Islet of Langerhans (tissue), 1 donor: Measurements from ENCODE around the gene SGSM1.
"Not testable (repeated sequence)": the region's sequence is repeated elsewhere in the genome, so short reads cannot be mapped to it uniquely, and the experiment has no call there.

Source experiments
- FAIRE-seq: peaks from one replicate; lab custom pipeline; 2011; peaks lifted over from hg19 to GRCh38; lab: Jason Lieb, UNC

The SGSM1 gene

GRCh38 chr22:24905909-24906308 is 99.9 kb downstream of the SGSM1 start:
- no peak for FAIRE-seq

GRCh38 chr22:24907101-24907500 is 101.1 kb downstream of the SGSM1 start:
- not testable (repeated sequence) for FAIRE-seq

- no peak for FAIRE-seq
These were observed 114.0 kb downstream of the SGSM1 start for GRCh38 chr22:24920029-24920428.

GRCh38 chr22:24925586-24926427 is 119.8 kb downstream of the SGSM1 start:
- no peak for FAIRE-seq

- FAIRE-seq: no peak
These were observed 120.4 kb downstream of the SGSM1 start for GRCh38 chr22:24926428-24926725.

GRCh38 chr22:24926849-24927579 is 121.0 kb downstream of the SGSM1 start:
- no peak for FAIRE-seq

- no peak for FAIRE-seq
These were observed 122.3 kb downstream of the SGSM1 start for GRCh38 chr22:24928322-24928721.

- FAIRE-seq: no peak
These were observed 124.7 kb downstream of the SGSM1 start for GRCh38 chr22:24930678-24931077.

GRCh38 chr22:24935771-24936483 is 129.9 kb downstream of the SGSM1 start:
- FAIRE-seq: no peak

GRCh38 chr22:24937114-24937513 is 131.1 kb downstream of the SGSM1 start:
- FAIRE-seq: no peak

- no peak for FAIRE-seq
These were observed 132.8 kb downstream of the SGSM1 start for GRCh38 chr22:24938741-24939341.

- FAIRE-seq: no peak
These were observed 136.3 kb downstream of the SGSM1 start for GRCh38 chr22:24942301-24942700.

- FAIRE-seq: no peak
These were observed 138.4 kb downstream of the SGSM1 start for GRCh38 chr22:24944217-24944937.

GRCh38 chr22:24945430-24945829 is 139.4 kb downstream of the SGSM1 start:
- no peak for FAIRE-seq

- FAIRE-seq: no peak
These were observed 141.4 kb downstream of the SGSM1 start for GRCh38 chr22:24947383-24947782.

GRCh38 chr22:24947881-24948280 is 141.9 kb downstream of the SGSM1 start:
- no peak for FAIRE-seq

- FAIRE-seq: no peak
These were observed 142.6 kb downstream of the SGSM1 start for GRCh38 chr22:24948356-24949202.

GRCh38 chr22:24950272-24950902 is 144.4 kb downstream of the SGSM1 start:
- no peak for FAIRE-seq

GRCh38 chr22:24951942-24952836 is 146.2 kb downstream of the SGSM1 start, which contains the start of gene KIAA1671:
Gene KIAA1671 (plus strand): TSS chr22:24952716. CDS start chr22:25028000, 75,284 bp downstream.
- FAIRE-seq: no peak
